Measurements from ENCODE around the gene AKR1D1. TPM values are rescaled to one million over a fixed set of nuclear protein-coding genes. Genes with fewer than 3 reads are reported as not detected.

AKR1D1 gene
- total and polyA plus RNA-seq, 3 donors from 2014 or later = 0.87 to 6.9 (median 1.3) TPM

DNA sequence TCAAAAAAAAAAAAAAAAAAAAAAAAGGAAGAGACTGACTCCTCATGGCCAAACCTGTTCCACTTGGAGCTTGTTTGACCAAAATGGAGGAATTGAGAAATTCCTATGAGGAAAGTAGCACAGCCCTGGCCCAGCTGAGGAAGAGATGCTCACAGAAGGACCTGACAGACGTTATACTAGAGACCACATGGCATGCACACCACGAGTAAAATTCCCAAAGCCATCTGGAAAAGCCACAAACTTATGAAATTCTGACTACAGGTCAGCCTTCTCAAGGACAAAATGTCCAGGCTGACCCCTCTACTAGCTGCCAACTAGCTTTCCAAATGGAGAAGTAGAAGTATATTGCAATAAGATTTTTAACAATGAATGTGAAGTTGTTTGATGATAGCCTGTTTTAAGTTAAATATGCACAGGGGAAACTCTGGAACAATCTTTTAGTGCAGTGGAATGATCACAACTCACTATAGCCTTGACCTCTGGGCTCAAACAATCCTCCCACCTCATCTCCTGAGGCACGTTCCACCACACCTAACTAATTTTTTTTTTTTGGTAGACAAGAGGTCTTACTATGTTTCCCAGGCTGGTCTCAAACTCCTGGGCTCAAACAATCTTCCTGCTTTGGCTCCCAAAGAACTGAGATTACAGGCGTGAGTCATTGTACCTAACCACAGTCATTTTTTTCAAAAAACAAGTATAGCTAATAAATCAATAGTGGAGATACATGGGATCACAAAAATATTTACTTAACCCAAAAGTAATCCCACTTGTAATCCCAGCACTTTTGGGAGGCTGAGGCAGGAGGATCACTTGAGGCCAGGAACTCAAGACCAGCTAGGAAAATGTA is 75.7 kb downstream of the AKR1D1 start:
- Histone ChIP-seq H3K27me3 (no peaks in the 10 kb centered on the region), H3K4me3 (no peak overlapping the region), H3K9me3 (no peaks in the 10 kb centered on the region), H3K36me3 (ENCODE audit: low read depth, missing control alignments) (no peaks in the 10 kb centered on the region), H3K4me1 (no peaks in the 10 kb centered on the region), H3K27ac (no peak overlapping the region)
- WGBS, 2 donors = 52 to 57% methylated on average over 4 of the region's 4 CpGs
- DNase-seq = no peak
- TF ChIP-seq POLR2A (IDR thresholded peaks at IDR 0.05) = no peak
- TF ChIP-seq CTCF (IDR thresholded peaks at IDR 0.05) = no peak
- intact Hi-C loops (cut with DNase I; ENCODE audit: low total_unique reads) = no loop called here

DNA sequence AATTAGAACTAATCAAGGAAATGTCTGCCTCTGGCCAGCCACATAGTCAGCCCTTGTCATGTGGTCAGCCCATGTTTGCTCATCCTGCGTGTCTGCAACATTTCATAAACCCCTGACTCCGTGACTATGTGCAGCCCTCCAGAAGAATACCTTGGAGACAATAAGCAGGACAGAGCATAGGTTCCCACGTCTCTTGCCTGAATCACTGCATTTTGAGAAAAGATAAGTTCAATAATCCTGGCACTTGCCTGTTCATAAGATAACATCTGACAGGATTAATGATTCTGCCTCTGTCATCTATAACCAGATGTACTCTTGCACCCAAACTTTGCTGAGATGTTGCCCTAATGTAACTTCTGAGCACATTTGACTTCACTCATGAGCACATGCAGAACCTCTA is 78.4 kb downstream of the AKR1D1 start:
- no peak for TF ChIP-seq CTCF (IDR thresholded peaks at IDR 0.05)
- TF ChIP-seq POLR2A (IDR thresholded peaks at IDR 0.05) = no peak
- no peak overlapping the region for H3K27ac ChIP-seq
- no peaks in the 10 kb centered on the region for H3K9me3 ChIP-seq
- H3K27me3 ChIP-seq = no peaks in the 10 kb centered on the region
- no peaks in the 10 kb centered on the region for H3K4me1 ChIP-seq
- intact Hi-C loops (cut with DNase I; ENCODE audit: low total_unique reads) = no loop called here
- DNase-seq = no peak
- H3K4me3 ChIP-seq = no peak overlapping the region
- no peaks in the 10 kb centered on the region for H3K36me3 ChIP-seq (ENCODE audit: low read depth, missing control alignments)
- WGBS, 2 donors = 78 to 86% methylated on average over 3 of the region's 3 CpGs

DNA sequence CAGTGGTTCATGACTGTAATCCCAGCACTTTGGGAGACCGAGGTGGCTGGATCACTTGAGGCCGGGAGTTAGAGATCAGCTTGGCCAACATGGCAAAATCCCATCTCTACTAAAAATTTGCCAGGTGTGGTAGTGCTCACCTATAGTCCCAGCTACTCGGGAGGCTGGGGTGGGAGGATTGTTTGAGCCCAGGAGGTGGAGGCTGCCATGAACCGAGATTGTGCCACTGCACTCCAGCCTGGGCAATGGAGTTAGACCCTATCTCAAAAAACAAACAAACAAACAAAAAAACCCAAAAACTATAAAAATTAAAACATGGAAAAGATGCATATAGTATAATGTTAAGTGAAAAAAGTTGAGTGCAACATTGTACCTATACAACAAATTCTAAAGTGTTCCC is 81.4 kb downstream of the AKR1D1 start:
- Histone ChIP-seq H3K36me3 (ENCODE audit: low read depth, missing control alignments) (no peaks in the 10 kb centered on the region), H3K9me3 (no peaks in the 10 kb centered on the region), H3K4me3 (no peak overlapping the region), H3K27me3 (no peaks in the 10 kb centered on the region), H3K27ac (no peak overlapping the region), H3K4me1 (no peaks in the 10 kb centered on the region)
- intact Hi-C loops (cut with DNase I; ENCODE audit: low total_unique reads) = no loop called here
- no peak for DNase-seq
- WGBS, 2 donors = 74 to 84% methylated on average over 4 of the region's 4 CpGs
- TF ChIP-seq CTCF (IDR thresholded peaks at IDR 0.05) (no peak), POLR2A (IDR thresholded peaks at IDR 0.05) (no peak)

DNA sequence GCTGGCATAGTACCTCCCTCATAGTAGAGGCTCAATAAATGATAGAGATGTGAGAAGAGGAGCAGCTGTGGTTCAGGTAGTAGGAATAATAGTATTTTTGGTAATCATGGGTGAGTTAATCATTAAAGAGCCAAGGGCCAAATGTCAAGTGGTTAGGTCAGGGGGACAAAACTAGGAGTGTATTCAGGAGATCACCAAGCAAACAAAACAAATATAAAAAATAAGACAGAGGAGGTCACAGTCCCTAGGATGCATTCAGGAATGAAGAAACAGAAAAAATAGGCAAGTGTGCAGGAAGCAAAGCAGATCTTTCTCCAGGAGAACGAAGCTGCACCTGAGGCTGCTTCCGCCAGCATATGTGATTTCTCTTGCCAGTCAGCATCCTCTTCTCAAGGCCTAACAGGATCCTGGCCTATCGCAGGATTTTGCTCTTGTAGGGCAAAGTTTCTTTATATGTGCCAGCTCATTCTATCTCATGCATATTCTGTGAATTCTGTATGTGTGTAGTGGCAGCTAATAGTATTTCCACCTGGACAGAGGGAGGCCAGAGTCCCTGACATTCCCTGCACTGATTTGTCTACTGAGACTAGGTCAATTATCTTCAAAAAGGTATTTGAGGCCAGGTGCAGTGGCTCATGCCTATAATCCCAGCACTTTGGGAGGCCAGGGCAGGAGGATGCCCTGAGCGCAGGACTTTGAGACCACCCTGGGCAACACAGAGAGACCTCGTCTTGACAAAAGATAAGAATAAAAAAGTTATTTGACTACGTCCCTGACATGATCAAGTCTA is 82.7 kb downstream of the AKR1D1 start:
- no peak overlapping the region for H3K27ac ChIP-seq
- WGBS, 2 donors = 90 to 92% methylated on average over 6 of the region's 6 CpGs
- TF ChIP-seq CTCF (IDR thresholded peaks at IDR 0.05) = no peak
- TF ChIP-seq POLR2A (IDR thresholded peaks at IDR 0.05) = no peak
- no peaks in the 10 kb centered on the region for H3K36me3 ChIP-seq (ENCODE audit: low read depth, missing control alignments)
- no peak for DNase-seq
- no peaks in the 10 kb centered on the region for H3K9me3 ChIP-seq
- intact Hi-C loops (cut with DNase I; ENCODE audit: low total_unique reads) = no loop called here
- H3K4me1 ChIP-seq = no peaks in the 10 kb centered on the region
- H3K27me3 ChIP-seq = no peaks in the 10 kb centered on the region
- H3K4me3 ChIP-seq = no peak overlapping the region
